NCI-H748 (cell line): ENCODE data around the gene TMEM141.
"Not testable (repeated sequence)": the region's sequence is repeated elsewhere in the genome, so short reads cannot be mapped to it uniquely, and the experiment has no call there.

Experiments
- DNase-seq: peaks from one replicate; lab custom pipeline; 2025; ENCODE audit not compliant: unreplicated experiment; lab: John Stamatoyannopoulos, UW

The TMEM141 gene

DNA sequence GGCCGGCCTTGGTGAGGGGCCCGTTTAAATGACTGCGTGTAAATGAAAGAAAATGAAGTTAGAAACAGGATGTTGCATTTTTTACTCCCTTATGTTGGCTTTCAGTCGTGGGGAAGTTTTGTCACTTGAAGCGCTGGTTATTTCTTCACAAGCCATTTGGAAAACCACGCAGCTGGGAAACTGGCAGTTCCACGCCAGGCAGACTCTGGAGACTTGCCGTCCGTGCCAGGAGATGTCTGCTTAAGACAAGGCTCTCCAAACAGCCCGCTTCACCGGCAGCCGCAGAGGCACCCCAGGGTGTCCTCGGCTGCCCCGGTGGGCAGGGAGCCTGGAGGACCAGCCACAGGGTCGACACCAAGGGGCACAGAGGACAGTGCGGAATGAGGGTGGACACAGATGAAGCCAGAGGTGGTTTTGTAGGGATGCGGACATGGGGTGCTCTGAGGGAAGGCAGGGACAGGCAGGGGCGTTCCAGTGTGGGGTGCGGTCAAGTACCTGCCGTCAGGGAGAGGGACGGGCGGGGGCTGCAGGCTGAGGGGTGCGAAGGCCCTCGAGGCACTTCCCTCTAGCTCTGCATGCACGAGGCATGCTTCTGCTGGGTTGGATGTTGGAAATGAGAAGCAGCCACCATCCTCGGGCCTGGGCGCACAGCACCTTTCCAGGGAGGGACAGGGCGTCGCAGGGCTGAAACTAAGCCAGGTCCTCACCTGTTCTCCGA, 40.0 kb downstream of the TMEM141 start:
- DNase-seq, result no peak

DNA sequence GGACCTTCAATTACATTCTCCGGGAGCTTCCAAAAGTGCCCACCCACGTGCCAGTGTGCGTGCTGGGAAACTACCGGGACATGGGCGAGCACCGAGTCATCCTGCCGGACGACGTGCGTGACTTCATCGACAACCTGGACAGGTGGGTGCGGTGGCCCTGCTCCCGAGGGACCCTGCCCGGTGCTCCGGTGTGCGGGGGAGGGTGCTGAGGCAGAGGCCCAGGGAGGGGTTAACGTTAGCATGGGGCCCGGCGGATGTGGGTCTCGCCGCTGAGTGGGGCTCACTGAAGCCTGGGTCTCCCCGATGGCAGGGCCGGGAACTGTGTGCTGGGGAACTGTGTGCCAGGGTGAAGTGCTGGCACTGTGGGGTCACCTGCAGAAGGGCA, 40.6 kb downstream of the TMEM141 start:
- no peak for DNase-seq

DNA sequence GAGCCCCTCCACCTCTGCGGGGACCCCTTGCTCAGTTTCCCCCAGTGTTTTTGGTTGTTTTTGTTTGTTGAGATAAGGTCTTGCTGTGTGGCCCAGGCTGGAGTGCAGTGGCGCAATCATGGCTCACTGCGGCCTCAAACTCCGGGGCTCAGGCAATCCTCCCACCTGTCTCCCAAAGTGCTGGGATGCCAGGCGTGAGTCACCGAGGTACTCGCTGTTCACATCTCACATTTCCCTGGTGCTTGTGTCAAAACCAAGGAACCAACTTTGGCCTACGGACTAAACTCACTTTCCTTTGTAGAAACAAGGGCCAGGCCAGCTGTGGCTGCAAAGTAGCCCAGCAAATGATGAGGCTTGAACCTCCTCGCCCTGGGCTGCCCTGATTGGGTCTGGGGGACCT, 41.4 kb downstream of the TMEM141 start:
- DNase-seq, result no peak

DNA sequence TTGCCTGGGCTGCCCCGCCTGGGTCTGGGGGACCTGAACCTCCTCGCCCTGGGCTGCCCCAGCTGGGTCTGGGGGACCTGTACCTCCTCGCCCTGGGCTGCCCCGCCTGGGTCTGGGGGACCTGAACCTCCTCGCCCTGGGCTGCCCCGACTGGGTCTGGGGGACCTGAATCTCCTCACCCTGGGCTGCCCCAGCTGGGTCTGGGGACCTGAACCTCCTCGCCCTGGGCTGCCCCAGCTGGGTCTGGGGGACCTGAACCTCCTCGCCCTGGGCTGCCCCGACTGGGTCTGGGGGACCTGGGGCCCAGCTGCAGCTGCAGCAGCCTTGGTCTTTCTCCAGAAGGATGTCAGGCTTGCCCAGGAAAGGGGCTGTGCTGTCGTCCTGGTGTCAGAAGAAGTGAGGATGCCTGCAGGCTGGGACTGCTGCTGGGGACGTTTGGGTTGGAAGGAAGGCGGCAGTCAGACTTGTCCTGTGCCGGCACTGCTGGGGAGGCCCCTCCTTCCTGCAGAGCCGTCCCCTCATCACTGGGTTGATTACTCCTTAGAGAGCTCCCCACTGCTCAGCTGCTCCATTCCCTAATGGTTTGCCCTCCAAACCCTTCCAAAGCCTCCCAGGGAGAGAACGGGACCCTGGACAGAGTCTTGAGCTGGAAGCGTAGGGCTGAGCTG, 42.4 kb downstream of the TMEM141 start:
- not testable (repeated sequence) for DNase-seq

DNA sequence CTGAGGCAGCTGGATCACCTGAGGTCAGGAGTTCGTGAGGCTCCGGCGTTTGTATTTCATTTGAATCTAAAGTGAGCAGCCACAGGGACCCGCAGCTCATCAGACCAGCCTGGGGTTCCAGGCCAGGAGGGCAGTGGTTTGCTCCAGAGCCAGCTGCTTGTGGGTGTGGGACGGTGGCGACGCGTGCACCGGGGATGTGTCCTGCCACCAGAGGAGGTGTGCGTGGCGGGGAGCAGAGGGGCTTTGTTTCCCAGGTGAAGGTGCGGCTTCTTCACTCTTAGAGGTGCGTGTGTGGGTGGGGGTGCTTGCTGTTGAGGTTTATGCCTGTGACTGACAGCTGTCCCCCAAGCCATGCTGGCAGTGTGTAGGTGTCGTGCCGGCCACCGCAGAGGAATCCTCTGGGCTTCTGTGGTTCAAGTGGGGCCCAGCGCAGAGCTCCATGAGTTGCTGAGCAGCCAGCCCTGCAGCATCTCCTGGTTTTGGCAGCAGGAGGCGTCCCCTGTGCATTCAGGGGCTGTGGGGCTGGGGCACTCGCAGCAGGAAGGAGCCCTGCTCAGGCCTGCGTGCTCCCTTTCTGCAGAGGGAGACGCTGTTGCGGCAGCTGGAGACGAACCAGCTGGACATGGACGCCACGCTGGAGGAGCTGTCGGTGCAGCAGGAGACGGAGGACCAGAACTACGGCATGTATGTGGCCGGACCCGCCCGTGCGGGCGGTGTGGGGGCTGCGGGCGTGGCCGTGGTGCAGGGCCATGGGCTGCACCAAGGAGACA, 44.2 kb downstream of the TMEM141 start:
- DNase-seq, result no peak

DNA sequence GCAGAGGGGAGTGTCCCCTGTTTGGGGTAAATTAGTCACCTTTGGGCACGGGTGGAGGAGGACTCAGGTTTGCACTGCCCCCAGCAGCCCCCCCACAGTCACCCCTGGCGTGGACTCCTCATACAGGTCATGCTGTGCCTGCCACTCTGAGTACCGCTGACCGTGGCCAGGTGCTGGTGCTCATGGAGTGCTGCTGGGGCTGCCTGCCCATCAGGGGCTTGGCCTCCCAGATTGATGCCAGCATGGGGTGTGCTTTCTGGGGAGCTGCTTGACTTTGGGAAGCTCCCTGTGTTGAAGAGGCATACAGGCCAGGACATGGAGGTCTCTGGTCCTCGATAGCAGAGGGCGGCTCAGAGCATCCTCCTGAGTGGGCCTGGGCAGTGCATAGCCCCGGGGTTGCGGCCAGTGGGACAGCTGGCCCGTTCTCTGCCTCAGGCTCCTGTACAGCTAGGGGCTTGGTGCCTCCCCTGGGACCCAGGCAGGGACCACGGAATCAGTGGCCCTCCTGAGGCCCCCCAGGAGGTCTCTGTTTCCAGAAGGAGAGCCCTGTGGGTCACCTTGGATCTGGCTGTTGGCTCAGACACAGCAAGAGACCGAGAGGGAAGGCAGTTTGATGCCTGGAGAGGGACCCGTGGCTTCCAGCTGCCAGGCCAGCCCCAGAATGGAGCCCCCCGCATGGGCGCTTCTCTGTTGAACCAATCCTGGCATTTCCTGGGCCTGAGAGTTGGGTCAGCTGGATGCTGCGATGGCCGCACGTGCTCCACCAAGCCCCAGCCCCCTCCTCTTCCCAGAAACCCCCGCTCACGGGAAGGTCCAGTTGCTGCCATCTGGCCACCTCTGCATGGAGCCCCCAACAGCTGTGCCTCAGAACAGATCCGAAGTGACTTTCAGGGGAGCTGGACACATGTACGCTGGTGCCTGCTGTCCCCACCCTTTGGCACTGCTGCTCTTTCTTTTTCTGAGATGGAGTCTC, 45.1 kb downstream of the TMEM141 start:
- no peak for DNase-seq

DNA sequence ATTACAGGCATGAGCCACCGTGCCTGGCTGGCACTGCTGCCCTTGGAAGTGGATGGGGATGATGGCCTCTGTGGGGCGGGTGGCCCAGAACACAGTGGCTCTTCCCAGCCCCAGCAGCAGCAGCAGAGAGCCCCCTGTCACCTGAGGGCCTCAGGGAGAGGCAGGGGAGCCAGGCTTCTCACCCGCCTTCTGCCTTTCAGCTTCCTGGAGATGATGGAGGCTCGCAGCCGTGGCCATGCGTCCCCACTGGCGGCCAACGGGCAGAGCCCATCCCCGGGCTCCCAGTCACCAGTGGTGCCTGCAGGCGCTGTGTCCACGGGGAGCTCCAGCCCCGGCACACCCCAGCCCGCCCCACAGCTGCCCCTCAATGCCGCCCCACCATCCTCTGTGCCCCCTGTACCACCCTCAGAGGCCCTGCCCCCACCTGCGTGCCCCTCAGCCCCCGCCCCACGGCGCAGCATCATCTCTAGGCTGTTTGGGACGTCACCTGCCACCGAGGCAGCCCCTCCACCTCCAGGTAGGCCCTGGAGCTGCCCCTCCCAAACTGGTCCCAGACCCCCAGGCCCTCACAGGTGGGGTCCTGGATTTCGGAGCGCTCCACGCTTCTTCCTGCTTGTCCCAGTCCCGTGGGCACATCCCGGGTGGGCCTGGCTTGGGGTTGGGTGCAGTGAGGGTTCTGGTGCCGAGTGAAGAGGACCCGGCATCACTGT, 46.2 kb downstream of the TMEM141 start:
- no peak for DNase-seq

DNA sequence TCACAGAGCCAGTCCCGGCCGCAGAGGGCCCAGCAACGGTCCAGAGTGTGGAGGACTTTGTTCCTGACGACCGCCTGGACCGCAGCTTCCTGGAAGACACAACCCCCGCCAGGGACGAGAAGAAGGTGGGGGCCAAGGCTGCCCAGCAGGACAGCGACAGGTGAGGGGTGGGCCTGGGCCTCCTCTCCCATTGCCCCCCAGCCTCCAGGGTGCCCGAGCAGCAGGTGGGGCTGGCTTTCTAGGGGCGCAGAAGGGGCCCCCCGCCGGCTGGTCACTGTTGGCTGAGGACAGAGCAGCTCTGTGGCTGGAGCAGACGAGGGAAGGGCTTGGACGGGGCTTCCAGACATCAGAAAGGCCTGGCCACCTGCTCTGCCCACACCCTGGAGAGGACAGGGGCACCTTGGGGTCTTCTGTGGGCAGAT, 46.7 kb downstream of the TMEM141 start:
- not testable (repeated sequence) for DNase-seq

DNA sequence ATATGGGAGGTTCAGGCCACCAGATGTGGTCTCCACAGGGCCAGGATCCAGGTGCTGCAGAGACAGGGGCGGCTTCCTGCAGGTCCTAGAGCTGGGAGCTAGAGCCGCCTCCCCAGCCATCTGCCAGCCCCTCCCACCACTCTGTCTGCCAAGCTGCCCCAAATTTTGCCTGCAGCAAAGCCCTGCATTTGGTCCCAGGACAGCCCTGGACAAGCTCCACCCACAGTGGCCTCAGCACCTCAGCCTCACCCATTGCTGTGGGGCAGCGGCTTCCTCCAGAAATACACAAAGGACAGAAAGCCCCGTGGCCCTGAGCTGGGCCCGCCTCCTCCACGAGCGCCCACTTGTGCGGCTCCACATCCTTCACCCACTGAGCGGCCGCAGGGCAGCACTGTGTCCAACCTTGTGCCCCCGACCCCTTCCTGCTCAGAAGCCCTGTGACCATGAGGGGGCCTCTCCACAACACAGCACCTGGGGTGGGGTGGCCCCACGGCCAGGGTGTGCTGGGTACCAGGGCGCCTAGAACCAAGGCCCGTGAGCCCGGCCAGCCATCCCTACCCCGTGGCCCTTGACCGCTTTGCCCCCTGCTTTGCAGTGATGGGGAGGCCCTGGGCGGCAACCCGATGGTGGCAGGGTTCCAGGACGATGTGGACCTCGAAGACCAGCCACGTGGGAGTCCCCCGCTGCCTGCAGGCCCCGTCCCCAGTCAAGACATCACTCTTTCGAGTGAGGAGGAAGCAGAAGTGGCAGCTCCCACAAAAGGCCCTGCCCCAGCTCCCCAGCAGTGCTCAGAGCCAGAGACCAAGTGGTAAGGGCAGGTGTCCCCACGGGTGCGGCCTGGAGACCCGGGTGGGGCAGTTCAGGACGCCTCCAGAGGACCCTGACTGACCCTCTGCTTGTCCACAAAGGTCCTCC, 47.4 kb downstream of the TMEM141 start:
- no peak for DNase-seq

DNA sequence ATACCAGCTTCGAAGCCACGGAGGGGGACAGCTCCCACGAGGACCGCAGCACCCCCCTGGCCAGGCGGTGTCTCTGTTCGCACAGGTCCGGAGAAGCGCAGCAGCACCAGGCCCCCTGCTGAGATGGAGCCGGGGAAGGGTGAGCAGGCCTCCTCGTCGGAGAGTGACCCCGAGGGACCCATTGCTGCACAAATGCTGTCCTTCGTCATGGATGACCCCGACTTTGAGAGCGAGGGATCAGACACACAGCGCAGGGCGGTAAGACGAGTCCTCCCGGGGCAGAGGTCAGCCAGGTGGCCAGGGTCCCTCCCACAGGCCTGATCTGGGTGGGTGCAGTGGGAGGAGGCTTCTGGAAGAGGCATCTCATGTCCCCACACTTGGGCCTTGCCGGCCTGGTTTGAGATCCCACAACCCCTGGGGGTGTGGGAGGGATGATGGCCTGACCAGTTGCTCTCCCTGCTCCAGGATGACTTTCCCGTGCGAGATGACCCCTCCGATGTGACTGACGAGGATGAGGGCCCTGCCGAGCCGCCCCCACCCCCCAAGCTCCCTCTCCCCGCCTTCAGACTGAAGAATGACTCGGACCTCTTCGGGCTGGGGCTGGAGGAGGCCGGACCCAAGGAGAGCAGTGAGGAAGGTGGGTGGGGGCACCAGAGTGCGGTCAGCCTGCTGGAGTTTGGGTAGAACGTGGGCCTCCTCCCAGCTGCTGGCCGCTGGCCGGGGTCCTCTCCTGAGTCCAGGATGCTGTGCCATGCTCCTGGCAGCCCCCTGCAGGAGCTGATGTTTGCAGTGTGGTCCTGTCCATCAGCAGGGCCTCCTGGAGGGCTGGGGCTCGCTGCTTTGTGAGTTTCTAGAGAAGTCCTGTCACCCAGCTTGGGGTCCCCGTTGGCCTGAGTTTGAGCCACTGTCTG, 48.3 kb downstream of the TMEM141 start:
- DNase-seq, result no peak

DNA sequence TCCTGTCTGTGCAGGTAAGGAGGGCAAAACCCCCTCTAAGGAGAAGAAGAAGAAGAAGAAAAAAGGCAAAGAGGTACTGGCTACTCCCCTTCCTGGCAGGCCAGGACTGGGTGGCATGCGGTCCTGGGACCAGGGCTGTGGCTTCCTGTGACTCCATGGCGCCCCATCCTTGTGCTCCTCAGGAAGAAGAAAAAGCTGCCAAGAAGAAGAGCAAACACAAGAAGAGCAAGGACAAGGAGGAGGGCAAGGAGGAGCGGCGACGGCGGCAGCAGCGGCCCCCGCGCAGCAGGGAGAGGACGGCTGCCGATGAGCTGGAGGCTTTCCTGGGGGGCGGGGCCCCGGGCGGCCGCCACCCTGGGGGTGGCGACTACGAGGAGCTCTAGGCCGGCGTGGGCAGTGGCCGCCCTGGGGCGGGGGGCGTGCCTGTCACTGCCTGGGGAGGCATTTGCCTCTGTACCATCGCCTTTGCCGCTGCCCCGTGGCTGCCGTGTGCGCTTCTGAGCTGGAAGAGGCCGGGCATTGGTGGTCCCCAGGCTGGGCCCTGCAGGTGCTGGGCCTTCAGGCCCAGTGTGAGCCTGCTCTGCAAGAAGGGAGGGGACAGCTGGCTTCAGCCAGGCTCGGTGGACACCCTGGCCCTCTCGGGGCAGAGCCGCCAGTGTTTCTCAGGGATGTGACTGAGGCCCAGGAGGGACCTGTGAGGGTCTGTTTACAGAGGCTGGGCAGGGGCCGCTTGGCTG, 49.2 kb downstream of the TMEM141 start:
- no peak for DNase-seq

DNA sequence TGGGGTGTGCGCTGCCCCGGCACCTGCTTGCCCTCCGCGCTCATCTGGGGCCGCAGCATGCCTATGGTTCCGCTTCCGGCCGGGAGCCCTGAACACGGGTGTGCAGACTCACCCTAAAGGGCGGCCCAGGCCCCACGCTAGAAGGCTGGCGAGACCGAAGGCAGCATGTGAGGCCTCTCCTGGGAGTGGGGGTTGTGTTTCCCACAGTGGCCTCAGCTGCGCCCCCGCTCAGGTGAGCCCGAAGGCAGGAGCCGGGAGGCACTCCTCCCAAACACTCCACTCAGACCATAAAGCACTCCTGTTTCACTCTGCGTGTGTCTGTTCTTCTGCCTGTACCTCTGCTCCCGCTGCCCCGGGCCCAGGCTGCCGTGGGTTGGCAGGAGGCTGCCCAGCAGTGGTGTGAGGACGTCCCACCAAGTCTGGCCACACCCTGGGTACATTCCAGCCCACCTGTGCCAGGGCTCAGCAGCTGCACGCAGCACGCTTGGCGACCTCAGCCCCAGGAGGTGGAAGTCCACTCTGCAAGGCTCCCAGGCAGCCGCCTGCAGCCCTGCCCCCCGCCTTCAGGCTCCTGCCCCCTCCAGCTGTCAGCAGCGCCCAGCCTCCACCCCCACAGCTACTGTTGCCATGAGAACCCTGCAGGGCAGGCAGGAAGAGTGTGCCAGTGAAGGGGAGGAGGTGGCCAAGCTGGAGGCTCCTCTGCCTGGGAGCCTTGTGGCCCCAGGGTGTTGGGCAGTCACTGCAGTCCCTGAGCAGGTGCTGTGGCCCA, 49.9 kb downstream of the TMEM141 start:
- DNase-seq, result peak; percentile 52

DNA sequence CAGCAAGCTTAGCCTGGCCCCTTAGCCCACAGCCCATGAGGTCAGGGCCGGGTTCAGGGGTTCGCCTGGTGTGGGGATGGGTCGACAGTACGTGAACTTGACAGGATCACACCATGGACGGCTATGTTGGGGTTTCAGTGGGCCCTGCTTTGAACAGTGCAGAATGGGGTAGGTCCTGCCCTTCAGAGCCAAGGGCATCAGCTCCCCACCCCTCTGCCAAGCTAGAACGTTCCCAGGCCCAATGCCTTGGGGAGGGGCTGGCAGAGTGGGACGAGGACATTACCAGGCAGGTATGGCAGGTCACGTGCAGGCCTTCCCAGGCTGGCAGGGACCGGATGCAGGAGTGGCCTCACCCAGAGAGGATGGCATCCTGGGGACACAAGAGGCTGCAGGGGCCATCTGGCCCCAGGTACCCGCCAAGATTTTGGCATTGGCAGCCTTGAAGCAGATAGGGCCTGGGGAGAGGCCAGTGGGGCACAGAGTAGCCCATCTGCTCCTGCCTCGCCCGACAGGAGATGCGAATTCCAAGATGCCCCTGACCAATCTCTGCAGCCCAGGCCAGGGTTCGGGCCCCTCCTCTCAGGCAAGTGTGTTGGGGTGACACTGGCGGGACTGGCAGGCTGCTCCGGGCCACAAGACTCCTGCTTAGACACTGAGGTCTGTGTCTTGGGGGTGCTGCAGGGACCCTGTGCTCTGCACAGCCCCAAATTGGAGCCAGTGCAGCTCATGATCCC, 50.7 kb downstream of the TMEM141 start:
- DNase-seq, result peak; percentile 18

DNA sequence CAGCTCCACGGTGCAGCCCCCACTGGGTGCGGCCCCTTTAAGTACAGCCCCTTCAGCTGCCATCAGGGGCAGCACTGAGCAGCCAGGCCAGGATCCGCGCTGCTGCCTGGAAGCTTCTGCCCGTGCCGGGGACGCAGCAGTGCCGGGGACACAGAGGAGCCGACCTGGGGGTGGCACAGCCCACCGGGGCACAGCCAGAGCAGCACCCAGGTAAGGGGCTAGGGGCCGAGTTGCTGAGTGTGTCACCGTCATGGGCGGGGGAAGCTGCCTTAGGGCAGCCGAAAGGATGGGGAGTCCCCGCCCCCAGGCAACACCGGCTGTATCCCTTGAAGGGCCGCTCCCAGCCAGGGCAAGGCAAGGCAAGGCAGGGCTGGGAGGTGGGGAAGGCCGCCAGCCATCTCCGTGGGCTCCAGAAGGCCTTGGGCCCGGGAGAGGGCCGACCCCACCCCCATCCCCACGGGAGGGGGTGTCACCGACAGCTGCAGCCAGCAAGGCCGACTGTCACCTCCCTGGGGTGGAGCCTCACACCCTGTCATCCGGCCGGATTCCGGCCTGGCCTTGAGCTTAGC, 51.3 kb downstream of the TMEM141 start, which contains the start of gene AJM1:
AJM1 (plus strand) TSS at position 99 of the 569 bp plus-strand sequence. CDS start 1,937 bp downstream, outside the sequence.
- peak; percentile 81 for DNase-seq
